ENCODE results near the gene EHD1. TPM values are rescaled to one million over a fixed set of nuclear protein-coding genes. Genes with fewer than 3 reads are reported as not detected.

The EHD1 gene
- 62.9 and 64.8 TPM in 2 replicates for total RNA-seq (2014; rRNA removed; shearing (Covaris generic); ENCODE audit: low replicate concordance)

DNA sequence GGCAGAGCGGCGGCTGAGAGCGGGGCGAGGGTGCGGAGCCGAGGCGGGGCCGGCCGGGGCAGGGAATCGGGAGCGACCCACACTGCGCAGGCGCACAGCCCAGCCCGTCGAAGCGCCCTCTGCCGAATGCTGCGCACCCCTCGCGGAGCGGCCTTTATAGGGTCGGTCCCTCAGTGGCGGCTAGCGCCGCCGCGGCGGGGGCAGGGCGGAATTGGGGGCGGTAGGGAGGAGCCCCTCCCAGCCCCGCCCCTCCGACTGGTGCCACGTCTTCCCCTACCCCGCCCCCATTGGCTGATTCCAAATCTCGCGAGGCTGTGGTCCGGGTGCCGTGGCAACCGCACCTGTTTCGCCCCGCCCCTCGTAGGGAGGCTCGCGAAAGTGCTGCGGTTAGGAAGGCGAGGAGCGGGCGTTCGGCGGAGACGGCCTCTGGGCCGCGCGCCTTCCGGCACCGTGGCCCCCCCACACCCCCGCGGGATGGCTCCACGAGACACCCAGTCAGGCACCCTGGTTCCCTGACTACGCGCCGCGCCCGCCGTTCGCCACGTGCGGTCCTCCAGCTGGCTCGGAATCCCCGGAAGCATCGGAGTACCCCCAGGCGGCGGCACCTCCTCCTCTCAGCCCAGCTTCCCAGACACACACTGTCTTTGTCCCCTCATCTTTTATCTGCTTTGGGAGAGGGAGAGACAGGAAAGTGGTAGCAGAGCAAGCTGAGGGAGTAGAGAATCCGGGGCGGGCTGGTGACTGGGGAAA, at the start of gene EHD1:
TSS of gene EHD1 (minus strand) at position 128 of the 750 bp plus-strand sequence. CDS start 157 bp downstream, outside the sequence.
- H3K36me3 ChIP-seq: peaks cover 31% of the 10 kb centered on the region
- H3K4me3 ChIP-seq: peak within 1 kb of the TSS; percentile 92
- no peaks in the 10 kb centered on the region for H3K9me3 ChIP-seq
- H3K27me3 ChIP-seq: no peaks in the 10 kb centered on the region
- DNase-seq: peak; percentile 95

DNA sequence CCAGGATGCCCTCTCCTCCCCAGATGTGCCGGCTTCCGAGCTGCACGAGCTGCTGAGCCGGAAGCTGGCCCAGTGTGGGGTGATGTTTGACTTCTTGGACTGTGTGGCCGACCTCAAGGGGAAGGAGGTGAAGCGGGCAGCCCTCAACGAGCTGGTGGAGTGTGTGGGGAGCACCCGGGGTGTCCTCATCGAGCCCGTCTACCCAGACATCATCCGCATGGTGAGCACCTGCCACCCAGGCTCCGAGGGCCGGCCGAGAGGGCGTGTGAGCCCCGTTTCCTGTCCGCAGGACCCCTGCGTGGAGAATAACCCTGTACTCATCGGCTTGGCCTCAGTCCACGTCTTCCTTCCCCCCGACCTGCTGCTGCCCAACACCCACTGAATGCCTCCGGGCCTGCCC, 48.3 kb upstream of the EHD1 start:
- DNase-seq: no peak

DNA sequence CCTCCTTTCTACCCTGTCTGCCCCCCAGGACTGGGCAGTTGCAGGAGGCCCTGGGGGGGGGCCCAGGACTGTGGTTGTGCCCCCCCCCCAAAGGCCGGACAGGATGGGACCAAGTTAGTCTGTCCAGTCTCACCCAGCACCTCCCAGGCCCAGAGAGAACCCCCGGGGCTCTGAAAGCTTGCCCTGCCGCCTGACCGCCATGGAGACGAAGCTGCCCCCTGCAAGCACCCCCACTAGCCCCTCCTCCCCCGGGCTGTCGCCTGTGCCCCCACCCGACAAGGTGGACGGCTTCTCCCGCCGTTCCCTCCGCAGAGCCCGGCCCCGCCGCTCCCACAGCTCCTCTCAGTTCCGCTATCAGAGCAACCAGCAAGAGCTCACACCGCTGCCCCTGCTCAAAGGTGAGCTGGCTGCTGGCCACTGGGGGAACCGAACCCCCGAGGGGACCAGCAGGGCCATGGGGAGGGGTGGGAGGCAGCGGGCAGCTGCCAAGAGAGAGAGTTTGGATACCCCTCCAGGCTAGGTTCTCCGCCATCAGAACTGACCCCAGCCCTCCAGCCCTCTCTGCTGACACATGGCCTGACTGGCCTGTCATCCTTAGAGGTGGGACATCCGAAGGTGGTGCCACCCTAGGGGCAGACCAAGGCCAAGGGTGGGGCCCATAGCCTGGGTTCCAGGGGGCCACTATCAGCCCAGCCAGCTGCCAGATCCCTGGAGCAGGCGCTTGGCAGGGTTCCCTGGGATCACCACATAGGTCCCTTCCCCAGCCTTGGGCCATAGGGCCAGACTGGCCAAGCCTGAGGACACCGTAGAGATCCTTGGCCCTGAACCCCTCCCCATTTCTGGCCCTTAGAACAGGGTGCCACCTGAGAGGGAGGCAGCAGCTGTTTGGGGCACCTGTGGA, 47.4 kb upstream of the EHD1 start:
- DNase-seq: no peak

More for the DNA sequence above, 48.3 kb upstream of the EHD1 start:
- Histone ChIP-seq H3K27me3 (no peaks in the 10 kb centered on the region), H3K36me3 (peaks cover 2% of the 10 kb centered on the region), H3K9me3 (no peaks in the 10 kb centered on the region), H3K4me3 (no peak overlapping the region)

DNA sequence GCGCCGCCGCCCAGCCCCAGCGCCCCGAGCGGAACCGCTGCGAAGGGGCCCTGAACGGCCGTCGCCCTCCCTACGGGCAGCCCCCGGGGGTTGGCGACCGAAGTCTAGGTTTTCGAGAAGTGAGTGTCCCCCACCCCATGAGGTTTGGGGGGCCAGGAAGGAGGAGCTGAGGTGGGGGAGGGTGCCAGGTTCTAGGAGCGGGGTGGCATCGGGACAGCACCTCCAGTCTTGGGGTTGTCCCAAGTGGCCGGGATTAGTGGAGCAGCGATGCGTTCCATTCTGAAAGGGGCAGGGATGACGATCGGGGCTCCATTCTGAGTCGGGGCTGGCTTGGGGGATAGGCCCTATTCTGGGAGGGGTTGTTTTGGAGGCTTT, 46.5 kb upstream of the EHD1 start:
- no peaks in the 10 kb centered on the region for H3K27me3 ChIP-seq
- peak overlapping the region; percentile 71 for H3K4me3 ChIP-seq
- no peaks in the 10 kb centered on the region for H3K9me3 ChIP-seq
- H3K36me3 ChIP-seq: peaks cover 2% of the 10 kb centered on the region
- DNase-seq: no peak

More for the DNA sequence above, 47.4 kb upstream of the EHD1 start:
- Histone ChIP-seq H3K9me3 (no peaks in the 10 kb centered on the region), H3K27me3 (no peaks in the 10 kb centered on the region), H3K4me3 (peak overlapping the region; percentile 71), H3K36me3 (peaks cover 2% of the 10 kb centered on the region)

DNA sequence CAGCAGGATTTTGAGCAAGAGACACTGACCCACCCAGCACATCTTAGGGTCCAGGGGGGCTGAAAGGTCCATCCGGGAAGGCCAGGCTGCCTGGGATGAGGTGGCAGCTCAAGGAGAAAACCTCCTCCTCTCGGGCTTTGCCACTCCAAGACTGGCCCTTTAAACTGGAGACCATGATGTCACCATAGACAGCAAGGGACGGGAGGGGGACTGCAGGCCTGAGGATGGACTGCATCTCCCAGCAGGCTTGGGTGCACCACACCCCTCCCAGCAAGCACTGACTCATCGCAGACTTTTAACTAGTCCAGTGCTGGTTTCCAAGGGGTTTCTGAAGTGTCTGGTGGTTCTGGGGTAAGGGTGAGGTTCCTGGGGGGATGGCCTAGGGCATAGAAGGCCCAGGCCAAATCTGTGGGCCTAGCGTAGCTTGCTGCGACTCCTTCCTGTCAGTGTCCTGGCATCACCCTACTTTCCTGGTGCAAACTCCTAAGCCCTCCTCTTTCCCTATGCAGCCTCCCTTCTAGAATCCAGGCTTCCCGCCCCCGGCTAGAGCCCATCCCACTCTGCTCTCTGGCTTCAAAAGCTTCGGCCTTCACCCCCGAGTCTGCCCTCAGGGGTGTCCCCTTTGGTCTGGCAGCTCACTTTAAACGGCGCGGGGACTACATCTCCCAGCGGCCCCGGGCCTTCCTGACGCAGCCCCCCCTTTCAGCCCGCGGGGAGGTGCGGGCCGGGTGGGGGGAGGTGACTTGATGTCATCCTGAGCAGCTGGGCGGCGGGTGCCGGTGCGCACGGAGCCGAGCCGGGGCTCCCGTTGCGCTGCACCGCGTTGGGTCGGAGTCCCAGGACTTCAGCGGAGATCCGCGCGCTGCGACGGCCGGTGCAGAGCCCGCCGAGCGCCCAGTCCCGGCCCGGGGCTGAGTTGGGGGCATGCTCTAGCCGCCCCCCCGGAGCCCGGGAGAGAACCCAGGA, 45.8 kb upstream of the EHD1 start, which contains the start of gene PPP2R5B:
TSS of gene PPP2R5B (plus strand) at position 746 of the 966 bp plus-strand sequence. CDS start 1,046 bp downstream, outside the sequence.
- Histone ChIP-seq H3K9me3 (no peaks in the 10 kb centered on the region), H3K36me3 (peaks cover 2% of the 10 kb centered on the region), H3K27me3 (no peaks in the 10 kb centered on the region), H3K4me3 (peak within 1 kb of the TSS; percentile 71)
- DNase-seq: peak; percentile 95

DNA sequence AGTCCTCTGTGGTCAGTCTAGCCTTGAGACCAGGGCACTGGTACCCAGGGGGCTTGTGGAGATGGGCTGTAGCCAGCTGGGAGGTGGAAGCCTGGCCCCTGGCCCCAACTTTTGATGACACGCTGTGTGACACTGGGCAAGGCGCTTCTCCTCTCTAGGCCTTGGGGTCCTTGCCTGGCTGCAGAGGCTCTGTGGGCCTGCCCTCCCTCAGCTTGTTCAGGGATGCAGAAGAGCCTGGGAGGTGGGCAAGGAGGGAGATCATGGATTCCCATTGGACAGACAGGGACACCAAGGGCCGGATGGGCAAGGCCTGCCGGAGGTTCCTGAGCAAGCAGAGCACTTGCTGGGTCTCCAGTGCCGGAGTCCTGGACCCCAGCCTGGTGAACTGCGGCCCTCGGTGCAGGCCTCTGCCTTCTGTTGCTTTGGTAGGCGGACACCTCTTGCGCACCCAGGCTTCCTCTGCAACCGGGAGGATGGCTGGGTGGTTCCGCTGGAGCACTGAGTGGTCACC, 44.8 kb upstream of the EHD1 start:
- no peak for DNase-seq
- no peaks in the 10 kb centered on the region for H3K9me3 ChIP-seq
- peaks cover under 1% of the 10 kb centered on the region for H3K36me3 ChIP-seq
- H3K4me3 ChIP-seq: no peak overlapping the region
- H3K27me3 ChIP-seq: no peaks in the 10 kb centered on the region

DNA sequence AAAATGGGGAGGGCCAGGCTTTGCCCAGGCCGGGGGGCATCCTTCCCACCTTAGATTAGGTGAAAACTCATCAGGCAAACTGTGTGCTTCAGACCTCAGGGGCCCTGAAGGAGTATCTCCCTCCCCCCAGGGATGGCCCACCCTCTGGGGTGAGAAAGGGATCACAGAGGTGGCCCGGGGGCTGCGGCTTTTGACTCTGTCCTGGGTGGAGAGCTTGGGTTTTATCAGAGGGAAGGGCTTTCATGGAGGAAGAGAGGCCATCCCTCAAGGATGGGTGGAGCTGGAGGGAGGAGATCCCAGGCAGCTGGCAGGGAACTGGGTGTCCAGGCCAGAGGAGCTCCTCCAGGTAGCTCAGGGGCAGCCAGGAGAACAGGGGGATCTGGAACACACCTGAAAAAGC, 43.0 kb upstream of the EHD1 start:
- H3K4me3 ChIP-seq: no peak overlapping the region
- no peak for DNase-seq
- H3K27me3 ChIP-seq: no peaks in the 10 kb centered on the region
- no peaks in the 10 kb centered on the region for H3K36me3 ChIP-seq
- H3K9me3 ChIP-seq: no peaks in the 10 kb centered on the region

DNA sequence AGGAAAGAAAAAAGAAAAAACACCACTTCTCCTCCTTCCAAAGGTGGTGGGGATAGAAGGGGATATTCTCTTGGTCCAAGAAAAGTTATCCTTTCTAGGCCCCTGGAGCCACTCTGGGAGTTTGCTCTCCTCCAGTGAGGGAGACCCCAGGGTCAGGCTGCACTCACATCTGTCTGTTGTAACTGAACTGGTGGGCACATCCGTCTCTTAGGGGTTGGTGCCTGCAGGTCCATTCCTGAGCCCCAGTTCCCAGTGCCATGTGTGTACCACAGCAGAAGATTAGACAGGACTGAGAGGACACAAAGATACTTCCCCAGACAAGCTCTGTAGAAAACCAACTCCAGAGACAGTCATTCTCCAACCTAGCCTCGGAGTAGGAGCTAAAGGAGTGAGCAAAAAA, 41.7 kb upstream of the EHD1 start:
- Histone ChIP-seq H3K9me3 (no peaks in the 10 kb centered on the region), H3K27me3 (no peaks in the 10 kb centered on the region), H3K36me3 (no peaks in the 10 kb centered on the region), H3K4me3 (no peak overlapping the region)
- DNase-seq: no peak

DNA sequence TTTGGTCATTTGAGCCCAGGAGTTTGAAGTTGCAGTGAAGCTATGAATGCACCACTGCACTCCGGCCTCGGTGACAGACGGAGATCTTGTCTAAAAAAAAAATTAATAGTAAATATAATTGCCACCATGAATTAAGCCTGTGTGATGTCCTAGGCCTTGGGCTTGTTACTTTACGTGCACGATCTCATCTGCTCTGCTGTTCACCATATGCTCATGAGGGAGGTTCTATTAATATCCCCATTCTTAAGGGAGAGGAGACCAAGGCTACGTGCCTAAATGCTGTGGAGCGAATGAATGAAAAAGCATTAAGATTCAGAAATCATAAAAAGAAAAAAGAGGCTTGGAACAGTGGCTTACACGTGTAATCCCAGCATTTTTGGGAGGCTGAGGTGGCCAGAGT, 41.2 kb upstream of the EHD1 start:
- Histone ChIP-seq H3K27me3 (no peaks in the 10 kb centered on the region), H3K36me3 (no peaks in the 10 kb centered on the region), H3K9me3 (no peaks in the 10 kb centered on the region), H3K4me3 (no peak overlapping the region)
- DNase-seq: no peak

DNA sequence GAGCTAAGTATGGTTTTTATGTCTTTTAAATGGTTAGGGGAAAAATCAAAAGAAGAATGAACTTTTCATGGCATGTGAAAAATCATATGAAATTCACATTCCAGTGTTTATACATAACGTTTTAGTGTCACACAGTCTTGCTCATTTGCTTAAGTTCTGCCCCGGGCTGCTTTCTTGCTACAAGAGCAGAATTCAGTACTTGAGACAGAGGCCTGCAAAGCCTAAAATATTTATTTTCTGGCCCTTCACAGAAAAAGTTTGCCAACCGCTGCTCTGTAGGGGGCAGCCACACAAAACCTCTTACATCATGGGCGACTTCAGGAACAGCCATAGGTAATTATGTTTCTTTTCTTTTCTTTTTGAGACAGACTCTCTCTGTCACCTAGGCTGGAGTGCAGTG, 39.6 kb upstream of the EHD1 start:
- no peaks in the 10 kb centered on the region for H3K36me3 ChIP-seq
- H3K4me3 ChIP-seq: peak overlapping the region; percentile 69
- DNase-seq: peak; percentile 25
- H3K27me3 ChIP-seq: no peaks in the 10 kb centered on the region
- H3K9me3 ChIP-seq: no peaks in the 10 kb centered on the region

DNA sequence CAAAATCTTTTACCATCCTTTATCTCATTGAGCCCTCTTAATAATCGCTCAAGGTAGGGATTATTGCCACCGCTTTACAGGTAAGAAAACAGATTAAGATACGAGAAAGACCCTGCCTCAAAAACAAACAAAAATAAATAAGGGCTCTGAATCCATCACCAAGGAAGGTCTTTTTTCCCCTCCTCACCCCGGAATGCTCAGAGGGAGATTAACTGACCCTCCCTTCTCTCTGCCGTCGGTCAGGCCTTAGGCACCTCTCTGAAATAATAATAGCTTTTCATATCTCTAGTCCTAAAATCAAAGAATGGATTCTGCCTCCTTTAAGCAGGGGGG, 39.2 kb upstream of the EHD1 start:
- peak overlapping the region; percentile 69 for H3K4me3 ChIP-seq
- no peaks in the 10 kb centered on the region for H3K36me3 ChIP-seq
- no peaks in the 10 kb centered on the region for H3K9me3 ChIP-seq
- DNase-seq: no peak
- H3K27me3 ChIP-seq: no peaks in the 10 kb centered on the region

DNA sequence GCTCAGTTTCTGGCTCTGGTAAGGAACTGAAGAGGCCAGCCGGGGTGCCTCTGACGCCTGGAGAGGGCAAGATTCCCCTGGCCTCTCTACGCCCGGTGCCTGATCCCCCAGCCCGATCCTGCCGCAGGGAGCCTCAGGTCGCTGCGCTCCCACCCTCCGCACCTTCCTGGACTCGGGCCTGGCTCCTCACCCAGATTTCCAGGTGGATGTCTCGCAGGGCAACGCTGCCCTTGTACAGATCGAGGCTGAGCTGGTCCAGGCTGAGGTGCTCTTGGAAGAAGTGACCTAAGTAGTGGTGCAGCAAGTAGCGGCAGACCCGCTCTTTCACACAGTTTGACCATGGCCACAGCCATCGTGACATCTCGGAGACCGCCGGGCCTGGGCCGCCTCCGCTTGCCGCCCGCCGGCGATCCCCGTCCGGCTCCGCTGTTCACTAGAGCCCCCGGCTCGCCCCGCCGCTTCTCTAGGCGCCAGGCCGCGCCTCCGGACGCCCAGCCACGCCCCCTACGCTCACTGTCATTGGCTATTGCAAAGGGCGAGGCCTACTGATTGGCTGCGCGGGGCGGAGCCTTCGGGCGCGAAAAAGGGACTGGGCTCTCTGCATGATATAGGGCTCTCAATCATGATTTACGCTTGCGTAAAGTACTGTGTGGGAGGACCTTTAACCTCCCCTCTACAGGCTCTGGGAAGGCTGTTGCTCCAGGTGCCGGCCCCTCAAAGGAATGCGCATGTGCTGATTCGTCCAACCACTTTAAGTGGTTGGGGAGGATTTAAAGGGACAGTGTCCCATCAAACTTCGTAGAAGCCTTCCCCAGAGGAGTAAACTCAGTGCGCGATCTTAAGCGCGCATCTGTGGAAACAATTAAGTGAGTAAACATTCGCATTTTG, 38.6 kb upstream of the EHD1 start, which contains the start of gene ATG2A:
TSS of gene ATG2A (minus strand) at position 435 of the 888 bp plus-strand sequence. CDS start at position 361, 74 bp downstream.
- H3K27me3 ChIP-seq: no peaks in the 10 kb centered on the region
- H3K36me3 ChIP-seq: no peaks in the 10 kb centered on the region; the same call in 1 of the 2 replicates
- DNase-seq: peak; percentile 98
- peak within 1 kb of the TSS; percentile 69 for H3K4me3 ChIP-seq
- no peaks in the 10 kb centered on the region for H3K9me3 ChIP-seq

DNA sequence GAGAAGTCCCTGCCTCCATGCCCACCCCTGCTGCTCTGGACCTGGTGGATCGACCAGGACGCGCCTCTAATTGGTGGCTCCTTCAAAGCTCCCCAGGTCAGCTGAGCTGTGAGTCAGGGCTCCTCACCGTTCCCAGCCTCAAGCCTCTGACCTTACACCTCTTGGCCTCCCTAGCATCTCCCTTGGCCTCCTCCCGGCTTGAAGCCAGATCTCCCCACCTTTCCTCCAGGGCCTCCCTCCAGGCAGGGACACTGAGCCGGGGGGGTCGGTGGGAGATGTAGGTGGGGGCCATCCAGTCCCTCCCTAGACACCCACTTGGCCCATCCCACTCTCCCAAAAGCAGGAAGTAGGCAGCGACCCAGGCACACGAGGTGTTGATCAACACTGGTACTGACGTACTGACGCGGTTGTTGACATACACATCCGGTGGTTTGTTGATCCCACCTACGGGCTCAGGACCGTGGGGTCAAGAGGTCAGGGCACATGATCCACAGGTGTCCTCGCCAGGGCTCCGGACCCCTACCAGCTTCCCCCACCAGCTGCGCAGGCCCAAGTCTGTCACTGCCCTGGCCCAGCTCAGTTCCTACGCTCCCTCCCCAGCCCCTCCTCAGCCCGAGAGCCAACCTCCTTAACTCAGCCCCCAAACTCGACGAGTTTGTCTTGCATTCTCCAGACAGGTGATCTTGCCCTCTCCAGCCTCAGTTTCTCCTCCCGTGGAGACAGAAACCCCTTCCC, 37.8 kb upstream of the EHD1 start:
- Histone ChIP-seq H3K36me3 (no peaks in the 10 kb centered on the region; the same call in none of the 2 replicates), H3K9me3 (no peaks in the 10 kb centered on the region), H3K27me3 (no peaks in the 10 kb centered on the region), H3K4me3 (peak overlapping the region; percentile 69)
- peak; percentile 38 for DNase-seq

DNA sequence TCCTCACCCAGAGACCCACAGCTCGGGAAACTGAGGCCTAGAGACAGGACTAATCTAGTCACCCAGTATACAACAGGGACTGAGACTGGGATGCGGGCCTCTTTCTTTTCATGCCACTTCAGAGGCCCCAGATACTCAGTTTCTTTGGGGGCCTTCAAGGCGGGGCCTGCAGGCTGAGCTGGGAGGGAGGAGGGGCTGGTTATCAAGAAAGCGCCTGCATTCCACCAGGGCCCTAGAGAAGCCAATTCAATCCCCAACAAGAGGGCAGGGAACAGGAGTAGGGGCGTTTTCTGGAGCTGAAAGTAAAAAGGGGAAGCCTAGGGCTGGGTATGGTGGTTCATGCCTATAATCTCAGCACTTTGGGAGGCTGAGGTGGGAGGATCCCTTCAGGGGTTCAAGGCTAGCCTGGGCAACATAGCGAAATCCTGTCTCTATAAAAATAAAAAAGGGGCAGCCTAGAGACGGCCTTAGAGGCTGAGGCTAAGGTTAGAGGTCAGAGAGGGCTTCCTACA, 37.0 kb upstream of the EHD1 start:
- H3K4me3 ChIP-seq: peak overlapping the region; percentile 69; the same call in 1 of the 2 replicates
- no peaks in the 10 kb centered on the region for H3K27me3 ChIP-seq
- no peak for DNase-seq
- no peaks in the 10 kb centered on the region for H3K9me3 ChIP-seq
- H3K36me3 ChIP-seq: no peaks in the 10 kb centered on the region; the same call in none of the 2 replicates

Data from MG63 (cell line).